GM21786 (cell line): ENCODE results near the gene FAM98C.
"Not testable (repeated sequence)": the region's sequence is repeated elsewhere in the genome, so short reads cannot be mapped to it uniquely, and the experiment has no call there.

Source experiments
- ATAC-seq: cut with Tn5 transposase; IDR thresholded peaks from one replicate; pipeline ENCODE4 v1.9.1; 2021; ENCODE audit not compliant: unreplicated experiment

The FAM98C gene

GRCh38 chr19:38395381-38396114, 7.3 kb upstream of the FAM98C start:
- ATAC-seq = no peak

- ATAC-seq = no peak
These were observed 3.8 kb upstream of the FAM98C start for GRCh38 chr19:38399081-38399480.

DNA sequence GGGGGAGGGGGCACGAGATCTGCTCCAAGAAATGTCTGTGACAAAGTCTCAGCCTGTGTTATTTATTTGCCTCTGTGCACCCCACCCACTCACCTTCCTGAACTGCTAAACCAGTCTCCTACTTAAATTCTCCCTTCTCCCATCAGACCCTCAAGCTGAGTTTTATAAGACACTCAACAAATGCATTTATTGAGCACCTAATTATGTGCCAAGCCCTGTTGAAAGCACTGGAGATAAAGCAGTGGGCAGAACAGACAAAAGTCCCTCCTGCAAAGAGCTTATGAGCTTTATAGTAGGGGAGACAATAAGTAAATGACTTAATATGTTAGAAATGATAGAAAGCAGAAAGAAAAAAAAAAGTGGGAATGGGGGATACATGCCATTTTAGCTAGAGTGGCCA, 3.4 kb upstream of the FAM98C start:
- no peak for ATAC-seq

- no peak for ATAC-seq
These were observed 2.5 kb upstream of the FAM98C start for GRCh38 chr19:38400361-38400760.

- ATAC-seq = no peak
These were observed 1.7 kb upstream of the FAM98C start for GRCh38 chr19:38401148-38401547.

GRCh38 chr19:38402623-38402966, 298 bp upstream of the FAM98C start:
- ATAC-seq = no peak

- no peak for ATAC-seq
These were observed 2.0 kb downstream of the FAM98C start for GRCh38 chr19:38404858-38405257.

DNA sequence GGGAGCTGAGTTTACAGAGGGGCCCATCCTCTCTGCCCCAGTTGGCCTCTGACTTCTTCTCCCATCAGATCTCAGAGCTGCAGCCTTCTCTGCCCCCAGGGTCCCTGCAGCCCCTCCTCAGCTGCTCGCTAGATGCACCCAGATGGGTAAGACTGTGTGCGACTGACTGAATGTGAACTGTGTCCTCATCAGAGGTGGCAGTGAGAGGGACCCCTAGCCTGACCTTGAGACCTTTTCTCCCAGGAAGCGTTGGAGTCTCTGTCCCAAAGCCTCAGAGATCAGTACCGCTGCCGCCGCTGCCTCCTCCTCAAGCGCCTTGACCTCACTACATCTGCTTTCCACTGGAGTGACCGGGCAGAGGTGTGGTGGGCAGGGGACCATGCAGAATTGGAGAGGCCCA, 2.4 kb downstream of the FAM98C start:
- ATAC-seq = no peak

GRCh38 chr19:38409631-38410133, 6.8 kb downstream of the FAM98C start:
- ATAC-seq = no peak

DNA sequence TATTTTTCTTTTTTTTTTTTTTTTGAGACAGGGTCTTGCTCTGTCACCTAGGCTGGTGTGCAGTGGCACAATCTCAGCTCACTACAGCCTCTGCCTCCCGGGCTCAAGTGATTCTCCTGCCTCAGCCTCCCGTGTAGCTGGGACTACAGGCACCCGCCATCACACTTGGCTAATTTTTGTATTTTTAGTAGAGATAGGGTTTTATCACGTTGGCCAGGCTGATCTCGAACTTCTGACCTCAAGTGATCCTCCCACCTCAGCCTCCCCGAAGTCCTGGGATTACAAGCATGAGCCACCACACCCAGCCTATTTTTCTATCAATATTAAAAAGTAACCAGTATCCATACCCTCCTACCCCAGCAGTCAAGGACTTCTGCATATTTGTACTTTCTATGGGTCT, 7.5 kb downstream of the FAM98C start:
- not testable (repeated sequence) for ATAC-seq

GRCh38 chr19:38411041-38411712, 8.3 kb downstream of the FAM98C start:
- no peak for ATAC-seq

GRCh38 chr19:38411898-38412297, 9.0 kb downstream of the FAM98C start:
- ATAC-seq = not testable (repeated sequence)

DNA sequence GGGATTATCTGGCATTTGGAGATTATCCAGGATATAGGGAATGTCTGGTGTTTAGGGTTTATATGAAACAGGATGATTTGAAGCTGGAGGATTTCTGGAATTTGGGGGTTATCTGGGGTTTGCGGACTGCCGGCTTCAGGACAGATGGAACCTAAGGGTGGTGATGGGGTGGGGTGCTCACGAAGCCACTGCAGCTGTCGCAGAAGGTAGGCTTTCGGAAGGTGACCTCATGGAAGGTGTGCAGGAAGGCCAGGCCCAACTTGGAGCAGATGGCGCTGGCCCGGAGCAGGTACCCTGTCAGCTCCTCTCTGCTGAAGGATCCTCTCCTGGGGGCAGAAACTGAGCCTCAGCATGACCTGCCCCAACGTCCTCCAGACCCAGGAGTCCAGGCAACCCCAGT, 9.6 kb downstream of the FAM98C start:
- no peak for ATAC-seq

DNA sequence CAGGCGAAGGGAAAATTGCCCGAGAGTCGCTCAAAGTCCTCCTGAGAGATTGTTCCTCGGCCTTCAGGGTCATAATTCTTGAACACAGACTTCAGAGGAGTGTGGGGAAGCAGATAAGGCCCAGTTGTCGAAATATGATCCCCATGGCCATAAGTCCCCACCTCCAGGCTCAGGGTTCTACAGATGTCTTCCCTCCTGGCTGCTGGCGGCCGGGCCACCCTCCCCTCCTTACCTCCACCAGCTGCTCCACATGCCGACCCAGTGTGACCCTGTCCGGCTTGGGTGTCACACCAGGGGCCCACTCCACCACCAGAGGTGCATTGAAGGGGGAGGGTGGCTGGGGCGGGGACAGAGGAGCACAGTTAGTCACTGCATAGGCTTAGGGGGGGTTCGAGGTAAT, 10.1 kb downstream of the FAM98C start:
- ATAC-seq = no peak

GRCh38 chr19:38413416-38413815, 10.5 kb downstream of the FAM98C start:
- ATAC-seq = no peak

DNA sequence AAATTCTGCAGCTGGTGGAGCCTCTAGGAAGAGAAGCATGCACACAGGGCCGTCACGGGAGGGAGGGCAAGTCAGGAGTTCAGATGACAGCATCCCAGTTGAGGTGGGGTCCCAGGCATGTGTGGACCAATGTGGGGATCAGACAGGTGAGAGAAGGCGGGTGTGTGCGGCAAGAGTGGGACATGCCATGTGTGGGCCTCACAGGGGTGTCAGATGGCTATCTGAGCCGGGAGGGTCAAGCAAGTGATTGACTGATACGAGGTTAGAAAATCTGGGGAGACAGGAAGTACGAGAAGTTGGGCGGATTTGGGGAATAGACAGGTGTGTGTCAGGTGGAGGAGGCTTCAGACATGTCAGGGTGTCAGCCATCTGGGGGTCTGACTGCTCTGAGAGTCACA, 14.3 kb downstream of the FAM98C start:
- ATAC-seq = no peak

- no peak for ATAC-seq
These were observed 14.9 kb downstream of the FAM98C start for GRCh38 chr19:38417544-38418506.

GRCh38 chr19:38420935-38421334, 18.0 kb downstream of the FAM98C start:
- ATAC-seq = no peak

GRCh38 chr19:38421856-38422255, 19.0 kb downstream of the FAM98C start:
- ATAC-seq = no peak

DNA sequence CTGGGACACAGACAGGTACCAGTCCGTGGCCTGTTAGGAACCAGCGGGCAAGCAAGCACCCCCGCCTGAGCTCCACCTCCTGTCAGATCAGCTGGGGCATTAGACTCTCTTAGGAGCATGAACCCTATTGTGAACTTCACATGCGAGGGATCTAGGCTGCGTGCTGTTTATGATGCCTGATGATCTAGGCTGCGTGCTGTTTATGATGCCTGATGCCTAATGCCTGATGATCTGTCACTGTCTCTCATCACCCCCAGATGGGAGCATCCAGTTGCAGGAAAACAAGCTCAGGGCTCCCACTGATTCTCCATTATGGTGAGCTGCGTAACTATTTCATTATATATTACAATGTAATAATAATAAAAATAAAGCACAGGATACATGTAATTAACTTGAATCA, 19.5 kb downstream of the FAM98C start:
- ATAC-seq = no peak

GRCh38 chr19:38424272-38424671, 21.4 kb downstream of the FAM98C start:
- ATAC-seq = no peak
